CD4-positive, alpha-beta T cell treated with Interferon gamma for 1 hour (primary cell): ENCODE data around the gene OLIG2.
A peak's percentile ranks its signal among the peaks of the same experiment; 100 is the strongest.

Source experiments
- DNase-seq: peaks from one replicate; pipeline ENCODE4 v3.0.0-alpha.2; 2020

Gene OLIG2

DNA sequence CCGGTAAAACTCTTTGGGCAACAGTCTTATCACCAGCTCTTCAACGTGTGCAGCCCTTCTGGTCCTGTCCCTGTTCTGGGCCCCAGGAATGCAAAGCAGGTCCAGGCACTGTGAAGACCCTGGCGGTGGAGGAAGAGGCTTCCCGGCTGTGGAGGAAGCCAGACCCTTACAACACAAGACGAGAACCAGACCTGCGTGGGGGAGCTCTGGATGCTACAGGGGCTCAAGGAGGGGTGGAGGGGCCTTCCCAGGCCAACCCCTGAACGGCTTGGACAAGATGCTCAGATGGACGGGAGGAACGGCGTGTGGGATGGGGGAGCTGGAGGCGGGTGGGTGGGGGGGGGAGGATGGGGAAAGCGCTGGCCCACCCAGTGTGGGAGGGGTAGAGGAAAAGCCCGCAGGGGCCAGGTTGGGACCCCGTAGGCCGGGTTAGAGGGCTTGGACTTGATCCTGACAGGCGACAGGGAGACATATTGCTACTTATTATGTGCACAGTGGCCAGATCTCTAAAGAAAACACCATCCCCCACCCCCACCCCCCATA is 5.1 kb upstream of the OLIG2 start:
- DNase-seq, result no peak

DNA sequence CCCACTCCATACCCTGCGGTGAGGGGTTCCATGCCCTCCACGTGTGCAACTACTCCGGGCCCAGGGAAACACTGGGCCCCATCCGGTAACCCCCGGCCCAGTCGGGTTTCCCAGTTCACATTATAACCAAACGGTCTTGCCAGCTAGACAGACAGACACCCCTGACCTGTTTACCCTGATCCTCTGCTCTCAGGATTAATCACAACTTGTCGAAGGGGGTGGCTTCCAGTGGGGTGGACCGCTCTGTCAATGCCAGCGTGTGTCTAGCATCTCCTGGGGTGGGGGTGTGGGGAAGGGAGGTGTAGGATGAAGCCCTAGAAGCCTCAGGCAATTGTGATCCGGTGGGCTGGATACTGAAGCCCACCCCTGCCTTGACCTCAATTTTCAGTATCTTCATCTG is 4.6 kb upstream of the OLIG2 start:
- no peak for DNase-seq

DNA sequence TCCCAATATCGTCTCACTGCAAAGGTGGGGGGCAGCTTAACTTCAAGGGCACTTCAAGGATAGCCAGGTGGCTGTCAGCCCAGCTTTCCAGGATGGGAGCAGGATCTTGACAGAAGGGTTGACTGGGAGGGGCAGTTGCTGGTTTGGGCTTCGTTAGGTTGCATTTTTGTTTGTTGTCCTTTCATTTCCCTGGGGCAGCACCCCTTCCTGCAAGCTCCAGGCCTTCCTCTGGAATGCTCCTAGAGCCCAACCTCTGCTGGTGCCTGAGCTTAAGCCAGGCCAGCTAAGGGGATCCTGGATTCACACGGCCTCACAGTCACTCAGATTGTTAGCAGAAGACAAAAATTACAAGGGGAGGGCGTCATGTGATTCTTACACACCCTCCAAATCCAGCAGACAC is 4.1 kb upstream of the OLIG2 start:
- no peak for DNase-seq

DNA sequence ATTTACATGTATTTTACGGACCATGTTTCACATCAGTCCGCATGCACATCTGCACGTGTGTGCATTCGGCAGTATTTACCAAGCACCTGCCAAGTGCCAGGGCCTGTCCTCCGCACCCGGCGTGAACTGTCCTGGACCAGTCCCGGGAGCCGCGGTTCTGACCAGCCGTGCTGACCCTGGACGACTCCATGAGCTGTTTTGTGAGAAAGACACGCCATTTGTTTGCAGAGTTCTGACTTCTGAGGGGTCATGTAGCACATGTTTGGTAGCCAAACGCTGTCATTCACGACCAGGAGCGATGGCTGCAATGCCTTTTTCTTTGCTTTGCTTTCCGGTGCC is 3.3 kb upstream of the OLIG2 start:
- no peak for DNase-seq

DNA sequence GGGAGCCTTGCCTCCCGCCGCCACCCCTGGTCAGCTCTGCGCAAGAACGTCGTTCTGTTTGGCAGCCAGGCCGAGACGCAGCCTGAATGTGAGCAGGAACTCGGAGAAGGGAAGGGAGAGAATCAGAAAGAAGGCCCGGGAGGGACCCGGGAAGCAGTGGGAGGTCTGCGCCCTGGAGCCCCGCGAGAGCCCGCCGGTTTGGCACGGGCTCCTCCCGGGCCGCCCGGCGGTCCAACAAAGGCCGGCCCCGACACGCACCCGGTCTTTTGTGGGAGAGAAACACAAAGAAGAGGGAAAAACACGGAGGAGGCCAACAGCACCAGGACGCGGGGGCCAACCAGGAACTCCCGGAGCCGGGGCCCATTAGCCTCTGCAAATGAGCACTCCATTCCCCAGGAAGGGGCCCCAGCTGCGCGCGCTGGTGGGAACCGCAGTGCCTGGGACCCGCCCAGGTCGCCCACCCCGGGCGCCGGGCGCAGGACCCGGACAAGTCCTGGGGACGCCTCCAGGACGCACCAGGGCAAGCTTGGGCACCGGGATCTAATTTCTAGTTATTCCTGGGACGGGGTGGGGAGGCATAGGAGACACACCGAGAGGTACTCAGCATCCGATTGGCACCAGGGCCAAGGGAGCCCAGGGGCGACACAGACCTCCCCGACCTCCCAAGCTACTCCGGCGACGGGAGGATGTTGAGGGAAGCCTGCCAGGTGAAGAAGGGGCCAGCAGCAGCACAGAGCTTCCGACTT is 2.7 kb upstream of the OLIG2 start:
- no peak for DNase-seq

DNA sequence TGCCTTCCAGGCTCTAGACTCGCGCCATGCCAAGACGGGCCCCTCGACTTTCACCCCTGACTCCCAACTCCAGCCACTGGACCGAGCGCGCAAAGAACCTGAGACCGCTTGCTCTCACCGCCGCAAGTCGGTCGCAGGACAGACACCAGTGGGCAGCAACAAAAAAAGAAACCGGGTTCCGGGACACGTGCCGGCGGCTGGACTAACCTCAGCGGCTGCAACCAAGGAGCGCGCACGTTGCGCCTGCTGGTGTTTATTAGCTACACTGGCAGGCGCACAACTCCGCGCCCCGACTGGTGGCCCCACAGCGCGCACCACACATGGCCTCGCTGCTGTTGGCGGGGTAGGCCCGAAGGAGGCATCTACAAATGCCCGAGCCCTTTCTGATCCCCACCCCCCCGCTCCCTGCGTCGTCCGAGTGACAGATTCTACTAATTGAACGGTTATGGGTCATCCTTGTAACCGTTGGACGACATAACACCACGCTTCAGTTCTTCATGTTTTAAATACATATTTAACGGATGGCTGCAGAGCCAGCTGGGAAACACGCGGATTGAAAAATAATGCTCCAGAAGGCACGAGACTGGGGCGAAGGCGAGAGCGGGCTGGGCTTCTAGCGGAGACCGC is 2.0 kb upstream of the OLIG2 start:
- DNase-seq, result no peak

DNA sequence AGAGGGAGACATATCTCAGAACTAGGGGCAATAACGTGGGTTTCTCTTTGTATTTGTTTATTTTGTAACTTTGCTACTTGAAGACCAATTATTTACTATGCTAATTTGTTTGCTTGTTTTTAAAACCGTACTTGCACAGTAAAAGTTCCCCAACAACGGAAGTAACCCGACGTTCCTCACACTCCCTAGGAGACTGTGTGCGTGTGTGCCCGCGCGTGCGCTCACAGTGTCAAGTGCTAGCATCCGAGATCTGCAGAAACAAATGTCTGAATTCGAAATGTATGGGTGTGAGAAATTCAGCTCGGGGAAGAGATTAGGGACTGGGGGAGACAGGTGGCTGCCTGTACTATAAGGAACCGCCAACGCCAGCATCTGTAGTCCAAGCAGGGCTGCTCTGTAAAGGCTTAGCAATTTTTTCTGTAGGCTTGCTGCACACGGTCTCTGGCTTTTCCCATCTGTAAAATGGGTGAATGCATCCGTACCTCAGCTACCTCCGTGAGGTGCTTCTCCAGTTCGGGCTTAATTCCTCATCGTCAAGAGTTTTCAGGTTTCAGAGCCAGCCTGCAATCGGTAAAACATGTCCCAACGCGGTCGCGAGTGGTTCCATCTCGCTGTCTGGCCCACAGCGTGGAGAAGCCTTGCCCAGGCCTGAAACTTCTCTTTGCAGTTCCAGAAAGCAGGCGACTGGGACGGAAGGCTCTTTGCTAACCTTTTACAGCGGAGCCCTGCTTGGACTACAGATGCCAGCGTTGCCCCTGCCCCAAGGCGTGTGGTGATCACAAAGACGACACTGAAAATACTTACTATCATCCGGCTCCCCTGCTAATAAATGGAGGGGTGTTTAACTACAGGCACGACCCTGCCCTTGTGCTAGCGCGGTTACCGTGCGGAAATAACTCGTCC is 1.3 kb upstream of the OLIG2 start:
- no peak for DNase-seq

DNA sequence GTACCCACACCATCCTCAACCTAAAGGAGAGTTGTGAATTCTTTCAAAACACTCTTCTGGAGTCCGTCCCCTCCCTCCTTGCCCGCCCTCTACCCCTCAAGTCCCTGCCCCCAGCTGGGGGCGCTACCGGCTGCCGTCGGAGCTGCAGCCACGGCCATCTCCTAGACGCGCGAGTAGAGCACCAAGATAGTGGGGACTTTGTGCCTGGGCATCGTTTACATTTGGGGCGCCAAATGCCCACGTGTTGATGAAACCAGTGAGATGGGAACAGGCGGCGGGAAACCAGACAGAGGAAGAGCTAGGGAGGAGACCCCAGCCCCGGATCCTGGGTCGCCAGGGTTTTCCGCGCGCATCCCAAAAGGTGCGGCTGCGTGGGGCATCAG is 638 bp upstream of the OLIG2 start:
- DNase-seq, result no peak

DNA sequence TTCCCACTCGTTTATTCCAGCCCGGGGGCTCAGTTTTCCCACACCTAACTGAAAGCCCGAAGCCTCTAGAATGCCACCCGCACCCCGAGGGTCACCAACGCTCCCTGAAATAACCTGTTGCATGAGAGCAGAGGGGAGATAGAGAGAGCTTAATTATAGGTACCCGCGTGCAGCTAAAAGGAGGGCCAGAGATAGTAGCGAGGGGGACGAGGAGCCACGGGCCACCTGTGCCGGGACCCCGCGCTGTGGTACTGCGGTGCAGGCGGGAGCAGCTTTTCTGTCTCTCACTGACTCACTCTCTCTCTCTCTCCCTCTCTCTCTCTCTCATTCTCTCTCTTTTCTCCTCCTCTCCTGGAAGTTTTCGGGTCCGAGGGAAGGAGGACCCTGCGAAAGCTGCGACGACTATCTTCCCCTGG is 716 bp downstream of the OLIG2 start:
- DNase-seq, result no peak

DNA sequence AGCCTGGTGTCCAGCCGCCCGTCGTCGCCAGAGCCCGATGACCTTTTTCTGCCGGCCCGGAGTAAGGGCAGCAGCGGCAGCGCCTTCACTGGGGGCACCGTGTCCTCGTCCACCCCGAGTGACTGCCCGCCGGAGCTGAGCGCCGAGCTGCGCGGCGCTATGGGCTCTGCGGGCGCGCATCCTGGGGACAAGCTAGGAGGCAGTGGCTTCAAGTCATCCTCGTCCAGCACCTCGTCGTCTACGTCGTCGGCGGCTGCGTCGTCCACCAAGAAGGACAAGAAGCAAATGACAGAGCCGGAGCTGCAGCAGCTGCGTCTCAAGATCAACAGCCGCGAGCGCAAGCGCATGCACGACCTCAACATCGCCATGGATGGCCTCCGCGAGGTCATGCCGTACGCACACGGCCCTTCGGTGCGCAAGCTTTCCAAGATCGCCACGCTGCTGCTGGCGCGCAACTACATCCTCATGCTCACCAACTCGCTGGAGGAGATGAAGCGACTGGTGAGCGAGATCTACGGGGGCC is 1.2 kb downstream of the OLIG2 start:
- DNase-seq, result no peak

DNA sequence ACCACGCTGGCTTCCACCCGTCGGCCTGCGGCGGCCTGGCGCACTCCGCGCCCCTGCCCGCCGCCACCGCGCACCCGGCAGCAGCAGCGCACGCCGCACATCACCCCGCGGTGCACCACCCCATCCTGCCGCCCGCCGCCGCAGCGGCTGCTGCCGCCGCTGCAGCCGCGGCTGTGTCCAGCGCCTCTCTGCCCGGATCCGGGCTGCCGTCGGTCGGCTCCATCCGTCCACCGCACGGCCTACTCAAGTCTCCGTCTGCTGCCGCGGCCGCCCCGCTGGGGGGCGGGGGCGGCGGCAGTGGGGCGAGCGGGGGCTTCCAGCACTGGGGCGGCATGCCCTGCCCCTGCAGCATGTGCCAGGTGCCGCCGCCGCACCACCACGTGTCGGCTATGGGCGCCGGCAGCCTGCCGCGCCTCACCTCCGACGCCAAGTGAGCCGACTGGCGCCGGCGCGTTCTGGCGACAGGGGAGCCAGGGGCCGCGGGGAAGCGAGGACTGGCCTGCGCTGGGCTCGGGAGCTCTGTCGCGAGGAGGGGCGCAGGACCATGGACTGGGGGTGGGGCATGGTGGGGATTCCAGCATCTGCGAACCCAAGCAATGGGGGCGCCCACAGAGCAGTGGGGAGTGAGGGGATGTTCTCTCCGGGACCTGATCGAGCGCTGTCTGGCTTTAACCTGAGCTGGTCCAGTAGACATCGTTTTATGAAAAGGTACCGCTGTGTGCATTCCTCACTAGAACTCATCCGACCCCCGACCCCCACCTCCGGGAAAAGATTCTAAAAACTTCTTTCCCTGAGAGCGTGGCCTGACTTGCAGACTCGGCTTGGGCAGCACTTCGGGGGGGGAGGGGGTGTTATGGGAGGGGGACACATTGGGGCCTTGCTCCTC is 1.9 kb downstream of the OLIG2 start:
- DNase-seq, result no peak

DNA sequence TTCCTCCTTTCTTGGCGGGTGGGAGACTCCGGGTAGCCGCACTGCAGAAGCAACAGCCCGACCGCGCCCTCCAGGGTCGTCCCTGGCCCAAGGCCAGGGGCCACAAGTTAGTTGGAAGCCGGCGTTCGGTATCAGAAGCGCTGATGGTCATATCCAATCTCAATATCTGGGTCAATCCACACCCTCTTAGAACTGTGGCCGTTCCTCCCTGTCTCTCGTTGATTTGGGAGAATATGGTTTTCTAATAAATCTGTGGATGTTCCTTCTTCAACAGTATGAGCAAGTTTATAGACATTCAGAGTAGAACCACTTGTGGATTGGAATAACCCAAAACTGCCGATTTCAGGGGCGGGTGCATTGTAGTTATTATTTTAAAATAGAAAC is 2.5 kb downstream of the OLIG2 start:
- DNase-seq, result no peak

DNA sequence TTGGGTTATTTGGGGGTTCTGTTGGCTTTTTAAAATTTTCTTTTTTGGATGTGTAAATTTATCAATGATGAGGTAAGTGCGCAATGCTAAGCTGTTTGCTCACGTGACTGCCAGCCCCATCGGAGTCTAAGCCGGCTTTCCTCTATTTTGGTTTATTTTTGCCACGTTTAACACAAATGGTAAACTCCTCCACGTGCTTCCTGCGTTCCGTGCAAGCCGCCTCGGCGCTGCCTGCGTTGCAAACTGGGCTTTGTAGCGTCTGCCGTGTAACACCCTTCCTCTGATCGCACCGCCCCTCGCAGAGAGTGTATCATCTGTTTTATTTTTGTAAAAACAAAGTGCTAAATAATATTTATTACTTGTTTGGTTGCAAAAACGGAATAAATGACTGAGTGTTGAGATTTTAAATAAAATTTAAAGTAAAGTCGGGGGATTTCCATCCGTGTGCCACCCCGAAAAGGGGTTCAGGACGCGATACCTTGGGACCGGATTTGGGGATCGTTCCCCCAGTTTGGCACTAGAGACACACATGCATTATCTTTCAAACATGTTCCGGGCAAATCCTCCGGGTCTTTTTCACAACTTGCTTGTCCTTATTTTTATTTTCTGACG is 3.1 kb downstream of the OLIG2 start:
- peak; percentile 29 for DNase-seq

DNA sequence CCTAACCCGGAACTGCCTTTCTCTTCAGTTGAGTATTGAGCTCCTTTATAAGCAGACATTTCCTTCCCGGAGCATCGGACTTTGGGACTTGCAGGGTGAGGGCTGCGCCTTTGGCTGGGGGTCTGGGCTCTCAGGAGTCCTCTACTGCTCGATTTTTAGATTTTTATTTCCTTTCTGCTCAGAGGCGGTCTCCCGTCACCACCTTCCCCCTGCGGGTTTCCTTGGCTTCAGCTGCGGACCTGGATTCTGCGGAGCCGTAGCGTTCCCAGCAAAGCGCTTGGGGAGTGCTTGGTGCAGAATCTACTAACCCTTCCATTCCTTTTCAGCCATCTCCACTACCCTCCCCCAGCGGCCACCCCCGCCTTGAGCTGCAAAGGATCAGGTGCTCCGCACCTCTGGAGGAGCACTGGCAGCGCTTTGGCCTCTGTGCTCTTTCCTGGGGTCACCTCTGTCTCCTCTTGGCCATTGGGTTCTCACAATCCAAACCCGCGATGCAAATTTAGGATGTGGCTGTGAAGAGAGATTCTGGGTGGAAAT is 3.7 kb downstream of the OLIG2 start:
- no peak for DNase-seq

DNA sequence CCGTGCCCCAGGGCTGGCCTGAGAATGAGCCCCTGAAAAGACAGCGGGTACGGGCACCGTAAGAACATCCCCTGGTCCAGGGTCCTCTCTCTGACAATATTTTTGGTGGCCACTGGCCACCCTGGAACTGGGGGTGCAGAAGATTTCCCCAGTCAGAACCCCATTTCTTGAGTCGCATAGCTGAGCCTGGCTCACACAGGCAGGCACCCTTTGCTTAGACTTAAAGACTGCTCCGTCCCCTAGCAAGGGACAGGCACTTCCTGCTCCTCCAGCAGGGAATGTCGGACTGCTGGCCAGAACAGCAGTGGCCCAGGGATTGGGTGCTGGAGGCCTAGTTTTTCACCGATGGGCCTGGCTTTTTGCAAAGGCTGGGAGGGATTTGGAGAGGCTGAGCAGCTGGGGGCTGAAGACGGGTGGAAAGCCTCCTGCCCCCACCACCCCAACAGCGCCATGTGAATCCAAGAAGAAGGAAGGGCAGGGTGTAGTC is 4.3 kb downstream of the OLIG2 start:
- no peak for DNase-seq

DNA sequence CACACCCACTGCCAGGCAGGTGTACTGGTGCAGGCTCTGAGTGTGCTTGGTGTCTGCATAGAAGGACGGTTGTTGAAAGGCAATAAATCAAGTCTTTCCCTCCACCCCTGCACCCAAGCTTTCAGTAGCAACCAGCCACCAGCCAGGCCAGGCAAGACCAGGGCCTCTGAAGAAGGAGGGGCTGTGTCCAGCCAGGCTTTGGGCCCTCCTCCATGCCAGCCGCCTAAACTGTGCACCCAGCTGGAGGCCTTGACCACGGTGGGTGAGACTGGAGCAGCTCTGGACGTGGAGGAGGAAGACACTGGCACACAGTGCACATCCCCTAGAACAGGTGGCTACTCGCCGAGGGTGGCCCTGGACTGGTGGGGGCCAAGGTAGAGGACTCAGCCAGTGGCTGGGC is 4.9 kb downstream of the OLIG2 start:
- DNase-seq, result no peak

DNA sequence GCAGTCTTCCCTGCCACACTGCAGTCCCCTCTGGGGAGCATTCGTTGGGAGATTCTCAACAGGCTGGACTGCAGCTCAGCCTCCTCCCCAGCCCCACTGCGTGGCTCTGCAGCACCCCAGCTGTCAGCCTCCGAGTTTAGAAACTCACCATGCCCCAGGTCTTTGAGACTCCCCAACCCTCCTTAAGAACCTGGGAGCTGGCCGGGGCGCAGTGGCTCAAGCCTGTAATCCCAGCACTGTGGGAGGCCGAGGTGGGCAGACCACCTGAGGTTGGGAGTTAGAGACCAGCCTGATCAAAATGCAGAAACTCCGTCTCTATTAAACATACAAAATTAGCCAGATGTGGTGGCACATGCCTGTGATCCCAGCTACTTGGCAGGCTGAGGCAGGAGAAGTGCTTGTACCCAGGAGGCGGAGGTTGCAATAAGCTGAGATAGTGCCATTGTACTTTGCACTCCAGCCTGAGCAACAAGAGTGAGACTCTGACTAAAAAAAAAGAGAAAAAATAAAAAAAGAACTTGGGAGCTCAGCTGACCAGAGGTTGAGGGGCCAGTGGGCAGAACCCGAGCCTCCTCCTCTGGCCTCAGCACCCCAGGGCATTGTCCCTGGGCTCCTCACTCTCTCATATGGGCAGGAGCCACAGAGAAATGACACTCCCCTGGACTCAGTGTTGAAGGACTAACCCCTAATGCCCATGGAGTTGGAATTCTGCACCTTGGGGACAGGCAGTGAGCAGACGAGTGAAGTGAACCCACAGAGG is 5.6 kb downstream of the OLIG2 start:
- DNase-seq, result no peak

DNA sequence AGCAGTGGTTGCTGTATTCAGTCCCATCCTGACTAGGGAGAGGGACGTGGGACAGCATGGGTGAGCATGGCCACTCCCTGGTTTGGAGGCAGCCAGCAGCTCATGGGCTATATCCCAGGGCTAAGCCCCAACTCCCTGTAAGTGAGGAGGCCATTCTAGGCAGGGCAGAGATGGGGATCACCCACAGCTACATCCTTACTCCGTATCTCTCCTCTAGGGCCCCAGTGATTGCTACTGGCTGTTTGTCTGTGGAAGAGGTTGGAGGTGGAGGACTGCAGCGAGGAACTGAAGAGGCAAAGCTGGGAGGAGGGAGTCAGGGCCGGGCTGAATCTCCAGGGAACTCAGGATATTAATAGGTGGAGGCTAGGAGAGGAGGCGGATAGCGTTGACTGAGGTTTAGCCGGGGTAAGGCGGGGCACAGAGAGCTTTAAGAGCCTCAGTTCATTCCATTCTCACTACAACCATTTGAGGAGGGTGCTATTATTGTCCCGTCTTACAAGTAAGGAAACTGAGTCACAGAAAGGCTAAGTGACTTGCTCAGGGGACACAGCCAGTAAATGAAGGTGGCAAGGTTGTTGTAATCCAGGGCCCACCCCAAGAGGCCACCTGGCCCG is 6.8 kb downstream of the OLIG2 start:
- DNase-seq, result no peak

DNA sequence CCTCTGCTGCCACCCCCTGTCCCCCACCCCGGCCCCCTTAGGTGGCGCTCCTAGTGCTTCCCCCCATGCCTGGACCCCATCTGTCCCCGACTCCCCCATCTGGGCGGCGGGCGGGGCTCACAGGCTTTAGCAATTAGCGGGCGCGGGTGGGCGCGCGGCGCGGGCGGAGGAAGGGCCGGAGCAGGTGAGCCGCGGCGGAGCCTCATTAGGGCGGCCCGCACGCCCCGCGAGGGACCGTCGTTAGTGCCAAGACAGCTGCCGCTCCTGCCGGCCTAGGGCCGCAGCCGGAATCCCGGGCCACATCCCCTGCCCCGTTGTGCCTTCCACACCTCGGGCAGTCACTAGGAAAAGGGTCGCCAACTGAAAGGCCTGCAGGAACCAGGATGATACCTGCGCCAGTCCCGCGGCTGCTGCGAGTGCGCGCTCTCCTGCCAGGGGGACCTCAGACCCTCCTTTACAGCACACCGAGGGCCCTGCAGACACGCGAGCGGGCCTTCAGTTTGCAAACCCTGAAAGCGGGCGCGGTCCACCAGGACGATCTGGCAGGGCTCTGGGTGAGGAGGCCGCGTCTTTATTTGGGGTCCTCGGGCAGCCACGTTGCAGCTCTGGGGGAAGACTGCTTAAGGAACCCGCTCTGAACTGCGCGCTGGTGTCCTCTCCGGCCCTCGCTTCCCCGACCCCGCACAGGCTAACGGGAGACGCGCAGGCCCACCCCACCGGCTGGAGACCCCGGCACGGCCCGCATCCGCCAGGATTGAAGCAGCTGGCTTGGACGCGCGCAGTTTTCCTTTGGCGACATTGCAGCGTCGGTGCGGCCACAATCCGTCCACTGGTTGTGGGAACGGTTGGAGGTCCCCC is 7.6 kb downstream of the OLIG2 start:
- DNase-seq, result no peak
